Non-pigmented ciliary epithelial cell (primary cell): ENCODE data around the gene ZNF79.

Experiments
- DNase-seq: peaks from one replicate; pipeline ENCODE4 v3.0.0-alpha.2; 2010; ENCODE audit warnings: low read depth

Gene ZNF79

DNA sequence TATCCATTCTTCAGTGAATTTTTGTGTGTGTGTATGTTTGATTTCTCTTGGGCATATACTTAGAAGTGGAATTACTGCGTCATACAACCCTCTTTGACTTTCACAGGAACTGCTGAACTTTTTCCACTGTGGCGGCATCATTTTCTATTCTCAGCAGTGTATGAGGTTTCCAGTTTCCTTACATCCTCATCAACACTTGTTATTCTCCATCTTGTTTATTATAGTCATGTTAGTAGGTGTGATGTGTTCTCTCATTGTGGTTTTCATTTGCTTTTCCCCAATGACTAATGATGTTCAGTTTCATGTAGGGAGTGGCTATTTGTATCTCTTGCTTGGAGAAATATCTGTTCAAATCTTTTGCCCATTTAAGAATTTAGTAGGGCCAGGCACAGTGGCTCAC lies 2.6 kb downstream of the ZNF79 start:
- no peak for DNase-seq

DNA sequence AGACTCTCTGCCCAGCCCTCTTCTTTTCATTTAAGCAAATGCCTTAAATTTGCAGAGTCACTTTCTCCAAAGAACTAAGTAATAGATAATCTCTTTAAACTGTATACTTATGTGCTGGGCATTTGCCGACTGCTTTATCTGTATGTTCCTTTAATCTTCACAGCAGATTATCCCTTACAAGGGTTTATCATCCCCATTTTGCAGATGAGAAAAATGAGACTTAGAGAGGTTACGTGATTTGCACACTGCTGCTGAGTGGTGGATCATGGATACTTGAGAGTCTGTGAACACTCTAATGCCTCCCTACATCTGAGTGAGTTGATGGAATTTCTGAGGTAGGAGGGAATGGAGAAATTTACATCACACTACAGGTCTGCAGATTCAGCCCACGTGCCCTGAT lies 4.2 kb downstream of the ZNF79 start:
- DNase-seq, result no peak

DNA sequence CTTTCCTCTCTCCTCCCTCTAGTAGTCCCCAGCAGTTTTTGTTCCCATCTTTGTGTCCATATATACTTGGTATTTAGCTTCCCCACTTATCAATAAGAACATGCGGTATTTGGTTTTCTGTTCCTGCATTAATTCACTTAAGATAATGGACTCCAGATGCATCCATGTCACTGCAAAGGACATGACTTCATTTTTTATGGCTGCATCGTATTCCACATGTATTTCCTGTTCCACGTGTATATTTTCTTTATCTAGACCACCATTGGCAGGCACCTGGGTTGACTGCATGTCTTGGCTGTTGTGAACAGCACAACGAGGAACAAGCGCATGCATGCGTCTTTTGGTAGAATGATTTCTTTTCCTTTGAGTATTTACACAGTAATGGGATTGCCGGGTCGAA lies 6.2 kb downstream of the ZNF79 start:
- DNase-seq, result no peak

- DNase-seq, result no peak
These were observed 13.5 kb downstream of the ZNF79 start for GRCh38 chr9:127437497-127438264.

DNA sequence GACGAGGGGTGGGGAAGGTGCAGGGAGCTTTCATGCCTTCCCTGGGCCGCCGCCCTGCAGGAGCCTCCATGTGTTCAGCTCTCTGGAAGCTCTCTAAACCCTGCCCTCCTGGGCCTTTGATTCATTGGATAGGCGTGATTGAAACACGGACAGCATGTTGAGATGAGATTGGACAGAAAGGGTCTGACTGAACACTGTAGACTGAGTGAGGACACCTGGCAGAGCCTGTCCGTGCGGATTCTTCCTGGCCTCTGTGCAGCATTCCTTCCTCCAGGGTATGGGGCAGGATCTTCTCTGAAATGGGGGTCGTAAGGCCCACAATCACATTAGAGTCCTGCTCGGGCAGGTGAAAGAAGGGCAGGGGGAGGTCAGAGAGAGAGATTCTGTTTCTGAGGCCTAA lies 14.2 kb downstream of the ZNF79 start:
- no peak for DNase-seq

DNA sequence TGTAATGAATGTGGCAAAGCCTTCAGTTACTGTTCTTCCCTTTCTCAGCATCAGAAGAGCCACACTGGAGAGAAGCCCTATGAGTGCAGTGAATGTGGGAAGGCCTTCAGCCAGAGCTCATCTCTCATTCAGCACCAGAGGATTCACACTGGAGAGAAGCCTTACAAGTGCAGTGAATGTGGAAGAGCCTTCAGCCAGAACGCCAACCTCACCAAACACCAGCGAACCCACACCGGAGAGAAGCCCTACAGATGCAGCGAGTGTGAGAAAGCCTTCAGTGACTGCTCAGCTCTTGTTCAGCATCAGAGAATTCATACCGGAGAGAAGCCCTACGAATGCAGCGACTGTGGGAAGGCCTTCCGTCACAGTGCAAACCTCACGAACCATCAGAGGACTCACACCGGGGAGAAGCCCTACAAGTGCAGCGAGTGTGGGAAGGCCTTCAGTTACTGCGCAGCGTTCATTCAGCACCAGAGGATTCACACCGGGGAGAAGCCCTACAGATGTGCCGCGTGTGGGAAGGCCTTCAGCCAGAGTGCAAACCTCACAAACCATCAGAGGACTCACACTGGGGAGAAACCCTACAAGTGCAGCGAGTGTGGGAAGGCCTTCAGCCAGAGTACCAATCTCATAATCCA lies 20.2 kb downstream of the ZNF79 start:
- DNase-seq, result no peak

DNA sequence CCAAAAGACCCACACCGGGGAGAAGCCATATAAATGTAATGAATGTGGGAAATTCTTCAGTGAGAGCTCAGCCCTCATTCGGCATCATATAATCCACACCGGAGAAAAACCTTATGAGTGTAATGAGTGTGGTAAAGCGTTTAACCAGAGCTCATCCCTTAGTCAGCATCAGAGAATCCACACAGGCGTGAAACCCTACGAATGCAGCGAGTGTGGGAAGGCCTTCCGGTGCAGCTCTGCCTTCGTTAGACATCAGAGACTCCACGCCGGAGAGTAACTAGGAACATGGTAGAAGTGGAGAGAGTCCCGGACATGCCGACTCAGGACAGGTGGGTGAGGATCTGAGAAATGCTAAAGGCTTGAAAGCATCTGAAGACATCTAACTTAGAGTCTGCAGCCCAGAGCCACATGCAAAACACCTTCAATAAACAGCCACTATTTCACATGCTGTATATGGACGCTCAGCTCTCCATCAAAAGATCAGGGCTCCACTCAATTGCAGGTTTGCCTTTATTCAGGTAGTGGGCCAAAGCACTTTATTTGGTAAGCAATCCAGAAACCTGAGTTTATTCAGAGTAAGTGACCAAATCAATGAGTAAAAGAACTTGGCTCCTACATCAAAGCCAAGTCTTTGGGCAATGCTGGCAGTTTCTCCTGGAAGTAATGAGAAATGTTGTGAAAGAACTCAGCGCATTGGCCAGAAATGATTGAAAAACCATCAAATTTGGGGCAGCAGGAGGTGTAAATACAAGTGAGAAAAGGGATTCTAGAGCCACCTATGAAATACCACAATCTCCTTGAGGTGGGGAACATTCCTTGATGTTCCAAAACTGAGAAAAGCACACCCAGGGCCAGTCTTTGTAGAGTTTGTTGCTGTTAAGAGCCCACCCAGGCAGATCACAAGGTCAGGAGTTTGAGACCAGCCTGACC lies 21.0 kb downstream of the ZNF79 start:
- DNase-seq, result no peak

DNA sequence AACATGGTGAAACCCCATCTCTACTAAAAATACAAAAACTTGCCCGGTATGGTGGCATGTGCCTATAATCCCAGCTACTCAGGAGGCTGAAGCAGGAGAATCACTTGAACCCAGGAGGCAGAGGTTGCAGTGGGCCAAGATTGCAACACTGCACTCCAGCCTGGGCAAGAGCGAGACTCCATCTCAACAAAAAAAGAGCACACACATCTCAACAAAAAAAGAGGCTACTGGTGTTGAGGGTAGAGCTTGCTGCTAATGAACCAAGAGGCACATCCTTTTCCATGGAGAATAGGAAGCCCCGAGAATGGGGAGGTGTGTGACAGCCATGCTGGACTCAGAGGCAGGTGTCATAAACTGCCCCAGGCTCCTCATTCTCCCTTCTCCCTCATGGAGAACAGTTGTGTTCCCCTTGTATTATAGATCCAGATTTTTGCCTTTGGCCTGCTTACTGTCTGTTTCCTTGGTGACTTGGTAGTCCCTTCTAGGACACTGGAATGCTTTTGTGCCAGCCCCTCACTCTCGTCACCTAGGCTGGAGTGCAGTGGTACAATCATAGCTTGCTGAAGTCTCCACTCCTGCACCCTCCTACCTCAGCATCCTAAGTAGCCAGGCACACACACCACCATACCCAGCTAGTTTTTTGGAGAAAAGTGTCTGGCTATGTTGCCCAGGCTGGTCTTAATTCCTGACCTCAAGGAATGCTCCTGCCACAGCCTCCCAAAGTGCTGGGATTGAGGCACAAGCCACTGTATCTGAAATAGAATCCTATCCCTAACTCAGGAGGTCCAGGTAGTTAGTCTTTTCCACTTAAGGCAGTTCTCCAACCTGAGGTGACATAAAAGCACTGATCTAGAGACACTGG lies 21.9 kb downstream of the ZNF79 start:
- DNase-seq, result no peak

DNA sequence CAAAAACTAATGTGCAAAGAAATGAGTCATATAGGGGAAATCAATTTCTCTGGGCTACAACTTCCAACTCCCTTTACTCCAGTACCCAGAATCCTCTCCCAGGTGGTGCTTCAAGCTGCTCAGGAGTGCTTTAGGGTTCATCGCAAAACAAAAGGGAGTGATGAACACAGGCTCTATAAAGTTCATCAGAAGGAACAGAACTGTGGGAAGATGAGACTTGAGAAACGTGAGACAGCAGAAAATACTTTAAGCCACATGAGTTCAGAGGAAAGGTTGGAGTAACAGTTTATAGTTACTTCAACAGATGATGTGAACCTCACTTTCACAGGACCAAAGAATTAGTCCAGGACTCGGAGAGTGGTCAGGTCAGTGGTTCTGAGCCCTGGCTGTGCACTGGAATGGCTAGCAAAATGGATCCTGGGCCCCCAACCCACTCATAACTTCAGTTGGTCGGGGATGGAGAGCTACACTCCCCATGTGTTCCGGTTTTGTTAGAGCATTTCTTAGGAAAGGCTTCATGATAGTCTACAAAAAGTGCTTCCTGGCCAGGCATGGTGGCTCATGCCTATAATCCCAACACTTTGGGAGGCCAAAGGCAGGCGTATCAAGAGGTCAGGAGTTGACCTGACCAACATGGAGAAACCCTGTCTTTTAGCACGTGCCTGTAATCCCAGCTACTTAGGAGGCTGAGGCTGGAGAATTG lies 22.7 kb downstream of the ZNF79 start:
- no peak for DNase-seq

DNA sequence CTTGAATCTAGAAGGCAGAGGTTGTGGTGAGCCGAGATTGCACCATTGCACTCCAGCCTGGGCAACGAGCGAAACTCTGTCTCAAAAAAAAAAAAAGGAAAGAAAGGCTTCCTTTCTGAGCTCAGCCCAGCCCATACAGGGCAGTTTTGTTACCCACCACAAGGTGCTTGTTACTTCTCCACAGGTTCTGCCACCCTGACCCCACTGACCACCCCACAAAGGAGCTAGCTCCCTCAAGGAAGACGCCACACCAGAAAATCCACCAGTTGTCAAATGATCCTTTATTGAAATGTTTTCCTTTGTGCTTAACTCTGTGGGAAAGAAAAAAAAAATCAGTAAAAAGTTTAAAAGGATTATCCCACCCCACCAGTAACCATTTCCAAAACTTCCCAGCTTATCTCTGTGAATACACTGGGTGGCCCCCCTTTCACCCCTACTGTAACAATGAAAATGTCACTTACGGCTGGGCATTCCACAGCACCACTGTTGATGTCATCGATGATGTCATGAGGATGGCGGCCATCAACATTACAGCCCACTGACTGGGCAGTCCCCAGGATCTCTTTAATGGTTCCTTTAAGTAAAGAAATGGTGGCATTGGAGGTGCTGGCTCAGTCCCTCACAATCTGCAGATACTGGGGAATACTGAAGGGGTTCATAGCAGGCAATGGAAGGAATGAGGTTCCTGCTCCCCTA lies 23.4 kb downstream of the ZNF79 start:
- DNase-seq, result no peak

DNA sequence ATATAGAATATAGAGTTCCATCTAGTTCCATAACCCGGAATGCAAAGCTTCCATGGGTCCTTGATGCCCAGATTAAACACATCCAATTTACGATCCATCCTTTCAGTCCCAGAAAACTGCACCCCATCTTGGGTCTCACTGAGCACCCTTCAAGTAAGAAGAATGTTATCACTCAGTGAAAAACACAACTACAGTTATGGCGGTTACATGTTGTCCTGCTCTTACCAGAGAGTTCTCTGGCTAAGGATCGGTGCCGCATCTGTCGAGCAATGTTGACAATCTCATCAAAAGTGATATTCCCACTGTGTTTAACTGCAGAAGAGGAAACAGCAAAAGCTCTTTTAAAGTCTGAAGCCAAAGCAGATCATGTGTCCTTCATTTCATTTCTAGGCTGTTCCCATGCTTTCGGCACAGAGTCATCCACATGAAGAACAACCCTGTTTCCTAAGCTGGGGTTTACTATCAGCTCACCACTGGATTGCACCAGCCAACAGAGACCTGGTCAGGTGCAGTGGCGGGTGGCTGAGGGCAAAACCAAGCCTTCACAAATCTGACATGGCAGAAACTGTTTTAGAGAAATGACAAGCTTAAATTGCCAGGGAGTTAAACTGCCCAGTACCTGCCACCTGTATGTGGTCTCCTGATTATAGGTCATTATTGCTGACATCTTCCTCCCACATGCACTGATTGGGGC lies 24.1 kb downstream of the ZNF79 start:
- no peak for DNase-seq

- DNase-seq, result no peak
These were observed 25.3 kb downstream of the ZNF79 start for GRCh38 chr9:127449332-127449966.

DNA sequence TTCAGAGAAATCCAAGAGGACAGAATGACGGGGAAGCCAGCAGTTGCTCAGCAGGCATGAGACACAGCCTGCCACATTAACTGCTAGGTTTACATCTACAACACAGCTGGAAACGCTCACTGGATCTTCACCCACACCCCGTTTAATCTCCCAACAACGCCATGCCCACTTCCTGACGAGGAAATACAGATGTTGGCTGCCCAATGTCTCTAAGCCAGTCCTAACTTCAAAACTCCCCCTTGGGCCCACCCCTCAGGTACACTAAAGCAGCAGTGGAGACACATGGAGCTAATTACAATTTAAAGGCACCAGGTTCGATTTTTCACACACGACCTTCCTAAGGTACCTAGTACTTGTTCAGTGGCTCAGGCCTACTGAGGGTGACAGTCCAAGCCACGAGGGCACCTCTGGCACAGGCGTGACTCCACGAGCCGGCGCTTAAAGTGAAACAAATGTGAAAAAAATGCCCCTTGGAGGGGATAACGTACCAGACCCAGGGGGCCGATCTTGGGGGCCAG lies 26.1 kb downstream of the ZNF79 start:
- DNase-seq, result no peak

DNA sequence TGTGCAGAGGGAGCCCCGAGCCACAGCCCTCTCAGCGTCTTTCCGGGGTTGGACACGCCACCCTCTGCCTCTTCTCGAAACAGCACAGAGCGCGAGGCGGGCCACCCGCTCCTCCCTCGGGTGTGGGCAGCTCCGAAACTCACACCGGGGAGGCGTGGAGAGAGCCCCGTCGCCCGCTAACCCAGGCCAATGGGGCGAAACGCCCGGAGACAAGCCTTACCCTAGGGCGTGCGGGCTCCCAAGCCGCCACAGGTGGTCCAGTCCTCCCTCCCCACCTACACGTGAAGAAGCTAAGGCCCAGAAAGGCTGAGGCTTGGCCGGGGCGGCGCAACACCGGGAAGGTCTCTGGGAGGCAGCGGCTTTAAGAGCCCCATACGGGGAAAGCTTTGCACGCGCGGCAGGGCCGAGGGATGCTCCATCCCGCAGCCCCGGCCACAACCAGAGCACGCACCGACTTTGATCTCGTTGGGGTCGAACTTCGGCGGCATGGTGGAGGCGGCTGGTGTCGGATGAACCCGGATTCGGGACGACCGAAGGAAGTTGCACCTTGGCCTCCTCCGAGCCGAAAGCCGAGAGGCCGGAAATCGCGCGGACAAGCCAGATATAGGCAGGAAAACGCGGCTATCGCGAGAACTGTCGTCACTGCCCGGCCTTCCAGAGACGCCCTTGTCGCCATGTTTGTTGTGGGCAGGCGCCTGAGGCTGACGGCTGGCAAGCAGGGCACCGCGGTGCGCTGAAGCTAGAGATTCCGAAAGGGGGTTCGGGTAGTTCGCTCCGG lies 26.8 kb downstream of the ZNF79 start, which contains the start of the genes LRSAM1 and RPL12:
Gene LRSAM1, plus strand, starts transcription at position 681 of the 778 bp plus-strand sequence. CDS start 3,018 bp downstream, outside the sequence.
Gene RPL12, minus strand, starts transcription at position 577 of the 778 bp plus-strand sequence. Its CDS starts 89 bp downstream, at position 488.
- peak; percentile 66 for DNase-seq

DNA sequence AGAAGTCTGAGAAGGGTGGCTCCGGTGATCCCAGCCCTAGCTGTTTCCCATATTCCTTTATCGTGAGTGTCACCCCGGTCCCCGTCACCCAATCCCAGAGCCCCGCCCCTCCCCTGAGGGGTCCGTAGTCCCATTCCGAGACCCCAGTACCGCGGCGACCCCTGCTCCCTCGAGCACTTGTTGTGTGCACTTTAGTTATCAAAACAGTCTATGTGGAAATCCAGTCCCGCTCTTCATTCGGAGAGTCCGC lies 27.4 kb downstream of the ZNF79 start:
- no peak for DNase-seq

DNA sequence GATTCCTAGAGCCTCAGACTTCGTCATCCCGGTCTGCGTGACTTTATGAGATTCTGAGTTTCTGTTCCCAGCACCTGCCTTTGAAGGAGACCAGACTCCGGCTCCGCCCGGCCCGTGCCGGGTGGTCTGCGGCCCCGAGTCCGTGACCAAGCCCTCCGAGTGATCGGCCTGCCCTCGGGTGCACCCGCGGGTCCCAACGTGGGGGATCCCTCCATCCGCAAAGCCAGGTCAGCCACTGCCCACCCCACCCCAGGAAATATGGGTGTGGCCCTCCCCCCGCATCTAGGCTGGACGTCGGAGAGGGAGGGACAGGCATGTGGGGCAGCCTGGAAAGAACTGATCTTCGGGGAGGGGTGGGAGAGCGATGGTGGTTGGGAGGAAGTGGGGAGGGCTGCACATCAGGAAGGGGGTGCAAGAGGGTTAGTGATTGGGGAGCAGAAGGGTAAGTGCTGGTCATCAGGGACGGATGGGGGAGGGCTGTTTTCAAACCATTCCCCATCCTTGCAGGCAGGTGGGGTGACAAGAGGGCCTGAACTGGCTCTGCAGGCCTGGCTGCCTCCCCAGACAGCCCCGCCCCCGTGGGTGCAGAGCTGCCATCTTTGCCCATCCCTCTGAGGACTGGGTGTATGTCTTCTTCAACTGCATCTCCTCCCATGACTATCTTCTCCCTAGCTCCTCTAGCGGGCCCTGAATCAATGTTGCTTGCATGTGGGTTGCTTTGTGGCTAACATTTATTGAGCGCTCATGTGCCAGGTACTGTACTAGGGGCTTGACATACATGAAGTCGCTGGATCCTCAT lies 27.9 kb downstream of the ZNF79 start:
- DNase-seq, result no peak

DNA sequence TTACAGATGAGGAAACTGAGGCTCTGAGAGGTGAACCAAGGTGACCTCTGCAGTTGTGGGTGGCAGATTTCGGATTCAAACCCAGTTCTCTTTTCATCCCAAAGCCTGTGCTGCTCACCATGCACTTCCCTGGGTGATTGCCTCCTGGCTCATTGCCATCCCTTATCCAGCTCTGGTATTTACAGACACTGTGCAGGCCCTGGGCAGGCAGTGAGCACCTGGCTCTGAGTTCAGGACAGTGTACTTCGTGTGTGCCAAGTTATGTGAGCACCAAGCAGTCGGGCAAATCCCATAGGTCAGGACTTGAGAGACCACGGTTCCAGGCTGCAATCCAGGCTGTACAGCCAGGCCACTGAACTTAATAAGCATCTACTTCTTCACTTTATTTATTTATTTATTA lies 28.5 kb downstream of the ZNF79 start:
- DNase-seq, result no peak
